NCI-H345 (cell line): ENCODE results near the gene CHD5.

Source experiments
- DNase-seq: peaks from one replicate; lab custom pipeline; 2025; lab: John Stamatoyannopoulos, UW

Gene CHD5

DNA sequence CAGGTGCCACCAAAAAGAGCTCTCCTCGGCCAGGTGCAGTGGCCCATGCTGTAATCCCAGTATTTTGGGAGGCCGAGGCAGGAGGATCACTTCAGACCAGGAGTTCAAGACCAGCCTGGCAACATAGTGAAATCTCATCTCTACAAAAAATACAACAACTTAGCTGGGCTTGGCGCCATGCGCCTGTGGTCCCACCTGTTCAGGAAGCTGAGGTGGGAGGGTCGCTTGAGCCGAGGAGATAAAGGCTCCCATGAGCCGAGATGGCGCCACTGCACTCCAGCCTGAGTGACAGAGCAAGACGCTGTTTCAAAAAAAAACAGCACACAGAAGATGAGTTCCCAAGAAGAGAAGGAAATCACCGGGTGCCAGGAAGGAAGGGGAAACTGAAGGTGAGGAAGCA is 67.0 kb downstream of the CHD5 start:
- no peak for DNase-seq

DNA sequence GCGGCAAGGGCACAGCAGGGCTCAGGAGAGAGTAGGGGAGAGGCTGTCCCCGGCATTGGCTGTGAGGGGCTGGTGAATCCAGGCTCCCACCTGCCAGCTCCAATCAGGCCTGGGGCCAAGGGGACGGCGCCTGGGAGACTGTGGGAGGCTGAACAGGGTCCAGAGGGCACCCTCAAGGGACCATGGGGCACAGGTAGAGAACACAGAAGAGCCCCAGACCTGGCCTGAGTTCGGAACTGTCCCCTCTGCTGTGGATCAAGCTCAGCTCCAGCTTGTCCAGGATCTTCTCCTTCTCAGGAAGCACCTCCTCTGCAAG is 67.5 kb downstream of the CHD5 start:
- no peak for DNase-seq

DNA sequence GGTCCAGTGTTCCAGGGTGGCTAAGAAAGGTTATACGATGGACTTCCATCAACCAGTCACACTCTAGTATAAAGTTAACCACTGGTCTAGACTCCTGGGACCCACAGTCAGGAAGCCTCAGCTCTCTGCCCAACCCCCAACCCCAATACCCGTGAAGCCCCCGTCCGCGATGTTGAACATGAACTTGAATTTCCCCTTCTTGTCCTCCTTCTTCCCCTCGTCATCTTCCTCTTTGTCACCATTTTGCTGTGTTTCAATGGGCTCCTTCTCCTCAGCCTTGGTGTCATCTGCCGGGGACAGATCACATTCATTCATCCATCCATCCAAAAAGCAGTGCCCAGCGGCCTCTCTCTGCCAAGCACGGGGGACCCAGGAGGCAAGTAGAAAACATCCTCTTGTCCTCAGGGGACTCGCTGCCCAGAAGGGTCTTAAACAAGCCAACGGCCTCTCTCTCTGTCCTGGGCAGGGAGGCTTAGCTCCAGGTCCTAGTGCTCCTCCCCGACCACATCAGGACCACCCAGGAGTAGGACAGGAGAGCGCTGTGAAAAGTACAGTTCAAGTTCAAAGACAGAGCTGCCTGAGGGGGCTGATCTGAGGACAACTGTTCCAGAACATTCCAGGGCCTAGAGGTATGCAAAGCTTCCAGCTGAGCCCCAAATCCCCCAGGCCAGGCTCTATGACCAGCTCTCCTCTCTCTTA is 68.0 kb downstream of the CHD5 start:
- no peak for DNase-seq

DNA sequence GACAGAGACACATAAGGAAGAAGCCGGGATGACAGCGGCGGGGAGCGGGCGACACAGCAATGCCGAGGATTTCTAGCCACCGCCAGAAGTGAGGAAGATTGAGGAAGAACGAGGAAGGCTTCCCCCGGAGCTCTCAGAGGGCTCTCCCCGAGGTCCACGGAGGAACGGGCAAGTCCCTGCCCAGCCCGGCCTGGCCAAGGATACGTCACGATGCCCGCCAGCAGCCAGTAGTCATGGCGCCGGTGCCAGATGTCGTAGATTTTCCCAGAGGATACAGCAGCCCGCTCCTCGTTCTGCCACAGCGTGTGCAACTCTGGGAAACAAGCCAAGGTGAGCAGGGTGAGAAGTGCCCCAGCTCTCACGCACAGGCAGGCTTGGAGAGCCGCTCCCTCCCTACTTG is 68.5 kb downstream of the CHD5 start:
- DNase-seq = peak; percentile 96

DNA sequence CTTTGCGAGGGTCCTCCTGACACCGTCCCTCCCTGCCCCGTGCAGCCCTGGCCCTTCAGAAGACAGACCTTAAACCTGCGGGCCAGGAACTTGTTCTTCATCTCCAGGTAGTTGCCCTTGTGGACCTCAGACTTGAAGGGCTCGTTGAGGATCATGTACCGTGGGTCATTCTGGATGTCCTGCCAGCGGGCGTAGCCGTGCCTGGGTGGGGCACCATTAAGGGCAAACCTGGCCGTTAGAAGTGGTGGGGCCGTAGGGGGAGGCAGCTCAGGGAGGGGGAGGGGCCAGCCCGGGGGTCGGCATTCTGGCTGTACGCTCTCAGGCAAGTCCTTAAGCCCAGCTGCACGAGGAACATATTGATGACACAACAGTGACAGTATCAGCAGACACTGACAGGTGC is 69.8 kb downstream of the CHD5 start:
- no peak for DNase-seq

DNA sequence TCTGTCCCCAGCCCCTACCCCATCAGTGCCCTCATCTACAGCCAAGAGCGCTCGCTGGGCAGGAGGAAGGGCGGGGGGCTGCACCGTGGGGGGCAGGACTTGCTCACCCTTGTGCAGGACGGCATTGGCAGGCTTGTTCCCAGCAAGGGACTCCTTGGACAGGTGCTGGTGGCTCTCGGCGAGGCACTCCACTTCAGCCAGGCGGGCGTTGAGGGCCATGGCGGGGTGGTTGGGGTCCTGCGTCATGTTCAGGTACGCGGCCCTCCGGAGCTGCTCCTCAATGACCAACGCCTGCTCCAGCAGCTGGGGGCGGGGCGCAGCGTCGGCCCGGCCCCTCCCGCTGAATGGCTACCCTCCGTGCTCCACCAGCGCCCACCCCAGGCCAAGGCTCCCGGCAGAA is 70.4 kb downstream of the CHD5 start:
- DNase-seq = no peak

DNA sequence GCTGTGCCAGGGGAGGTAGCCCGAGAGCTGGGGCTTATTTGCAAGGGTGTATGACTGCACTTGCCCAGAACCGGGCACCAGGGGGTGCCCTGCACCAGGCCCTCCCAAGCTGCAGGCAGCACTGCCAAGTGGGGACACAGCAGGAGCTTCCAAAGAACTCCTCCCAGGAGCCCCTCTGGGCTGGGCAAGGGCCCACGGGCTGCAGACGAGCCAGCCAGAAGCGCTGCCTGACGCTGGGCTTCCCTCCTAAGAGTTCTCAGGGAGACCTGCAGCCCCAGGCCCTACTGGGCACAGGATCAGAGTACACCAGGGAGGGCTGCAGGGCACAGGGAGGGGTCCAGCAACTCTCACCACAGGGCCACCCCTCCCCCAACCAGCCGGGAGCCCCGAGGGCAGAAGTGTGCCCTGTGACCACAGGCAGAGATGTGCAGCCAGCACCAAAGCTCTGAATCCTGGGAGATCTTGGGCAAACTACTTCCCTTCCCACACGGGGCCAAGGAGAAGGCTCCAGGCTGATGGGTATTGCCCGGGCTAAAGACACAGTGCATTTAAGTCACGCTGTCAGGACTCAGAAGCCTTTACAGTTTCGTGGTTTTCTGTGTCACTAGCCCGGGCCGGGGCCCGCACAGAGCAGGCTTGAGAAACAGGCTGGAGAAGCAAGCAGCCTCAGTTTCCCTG is 71.0 kb downstream of the CHD5 start:
- peak; percentile 85 for DNase-seq

DNA sequence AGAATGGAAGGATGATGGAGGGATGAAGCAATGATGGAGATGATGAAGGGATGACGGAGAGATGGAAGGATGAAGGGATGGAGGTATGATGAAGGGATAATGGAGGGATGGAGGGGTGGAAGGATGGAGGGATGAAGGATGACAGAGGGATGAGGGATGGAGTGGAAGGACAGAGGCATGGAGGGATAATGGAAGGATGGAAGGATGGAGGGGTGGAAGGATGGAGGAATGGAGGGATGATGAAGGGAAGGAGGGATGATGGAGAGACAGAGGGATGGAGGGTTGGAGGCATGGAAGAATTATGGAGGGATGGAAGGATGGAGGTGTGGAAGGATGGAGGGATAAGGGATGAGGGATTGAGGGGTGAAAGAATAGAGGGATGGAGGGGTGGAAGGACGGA is 71.6 kb downstream of the CHD5 start:
- no peak for DNase-seq

DNA sequence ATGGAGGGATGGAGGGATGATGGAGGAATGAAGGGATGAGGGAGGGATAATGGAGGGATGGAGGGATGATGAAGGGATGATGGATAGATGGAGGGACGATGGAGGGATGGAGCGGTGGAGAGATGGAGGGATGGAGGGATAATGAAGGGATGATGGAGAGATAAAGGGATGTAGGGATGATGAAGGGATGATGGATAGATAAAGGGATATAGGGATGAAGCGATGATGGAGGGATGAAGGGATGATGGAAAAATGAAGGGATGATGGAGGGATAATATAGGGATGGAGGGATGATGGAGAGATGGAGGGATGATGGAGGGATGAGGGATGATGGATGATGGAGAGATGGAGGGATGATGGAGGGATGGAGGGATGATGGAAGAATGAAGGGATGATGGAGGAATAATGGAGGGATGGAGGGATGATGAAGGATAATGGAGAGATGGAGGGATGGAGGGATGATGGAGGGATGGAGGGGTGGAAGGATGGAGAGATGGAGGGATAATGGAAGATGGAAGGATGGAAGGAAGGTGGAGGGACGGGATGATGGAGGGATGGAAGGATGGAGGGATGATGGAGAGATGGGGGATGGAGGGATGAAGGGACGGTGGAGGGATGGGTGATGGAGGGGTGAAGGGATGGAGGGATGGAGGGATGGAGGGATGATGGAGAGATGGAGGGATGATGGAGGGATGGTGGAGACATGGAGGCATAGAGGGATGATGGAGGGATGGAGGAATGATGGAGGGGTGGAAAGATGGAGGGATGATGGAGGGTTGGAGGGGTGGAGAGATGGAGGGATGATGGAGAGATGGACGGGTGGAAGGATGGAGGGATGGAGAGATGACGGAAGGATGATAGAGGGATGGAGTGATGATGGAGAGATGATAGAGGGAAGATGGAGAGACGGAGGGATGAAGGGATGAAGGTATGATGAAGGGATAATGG is 72.4 kb downstream of the CHD5 start:
- no peak for DNase-seq

DNA sequence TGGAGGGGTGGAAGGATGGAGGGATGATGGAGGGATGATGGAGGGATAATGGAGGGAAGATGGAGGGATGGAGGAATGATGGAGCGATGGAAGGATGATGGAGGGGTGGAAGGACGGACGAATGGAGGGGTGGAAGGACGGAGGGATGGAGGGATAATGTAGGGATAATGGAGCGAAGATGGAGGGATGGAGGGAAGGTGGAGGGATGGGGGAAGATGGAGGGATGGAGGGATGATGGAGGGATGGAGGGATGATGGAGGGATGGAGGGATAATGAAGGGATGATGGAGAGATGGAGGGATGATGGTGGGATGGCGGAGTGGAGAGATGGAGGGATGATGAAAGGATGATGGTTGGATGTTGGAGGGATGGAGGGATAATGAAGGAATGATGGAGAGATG is 73.1 kb downstream of the CHD5 start:
- DNase-seq = no peak

DNA sequence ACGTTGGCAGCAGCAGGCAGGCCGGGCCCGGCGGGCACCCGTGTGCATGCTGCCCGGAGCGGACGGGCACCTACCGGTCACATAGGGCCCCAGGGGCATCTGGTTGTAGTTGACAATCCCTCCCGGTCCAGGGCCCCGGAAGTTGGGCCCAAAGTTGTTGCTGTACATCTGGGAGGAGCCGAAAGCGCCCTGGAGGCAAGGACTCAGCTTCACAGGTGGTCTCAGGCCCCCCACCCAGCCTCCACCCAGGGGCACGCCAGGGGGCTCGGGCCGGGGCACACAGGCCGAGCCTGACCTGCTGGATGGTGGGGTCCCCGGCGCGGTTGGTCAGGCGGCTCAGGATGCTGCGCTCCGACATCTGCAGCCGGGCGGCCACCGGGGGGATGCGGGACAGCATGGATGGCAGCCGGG is 73.8 kb downstream of the CHD5 start:
- no peak for DNase-seq

DNA sequence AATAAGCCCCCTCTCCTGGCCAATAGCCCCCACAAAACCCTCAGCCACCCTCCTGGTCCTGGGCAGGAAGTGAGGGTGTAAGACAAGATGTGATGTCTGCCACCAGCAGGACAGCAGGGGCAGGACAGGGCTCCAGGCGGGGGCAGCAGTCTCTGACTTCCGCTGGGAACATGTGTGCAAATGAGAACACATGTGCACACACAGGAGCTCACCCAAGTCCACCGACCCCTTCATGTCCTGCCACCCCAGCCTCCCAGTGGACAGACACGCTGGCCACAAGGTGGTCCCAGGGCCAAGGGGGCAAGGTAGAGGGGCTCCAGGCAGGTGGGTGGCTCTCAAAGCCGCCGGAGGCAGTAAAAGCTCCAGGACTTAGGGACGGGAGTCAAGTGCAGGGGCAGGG is 74.4 kb downstream of the CHD5 start:
- no peak for DNase-seq

DNA sequence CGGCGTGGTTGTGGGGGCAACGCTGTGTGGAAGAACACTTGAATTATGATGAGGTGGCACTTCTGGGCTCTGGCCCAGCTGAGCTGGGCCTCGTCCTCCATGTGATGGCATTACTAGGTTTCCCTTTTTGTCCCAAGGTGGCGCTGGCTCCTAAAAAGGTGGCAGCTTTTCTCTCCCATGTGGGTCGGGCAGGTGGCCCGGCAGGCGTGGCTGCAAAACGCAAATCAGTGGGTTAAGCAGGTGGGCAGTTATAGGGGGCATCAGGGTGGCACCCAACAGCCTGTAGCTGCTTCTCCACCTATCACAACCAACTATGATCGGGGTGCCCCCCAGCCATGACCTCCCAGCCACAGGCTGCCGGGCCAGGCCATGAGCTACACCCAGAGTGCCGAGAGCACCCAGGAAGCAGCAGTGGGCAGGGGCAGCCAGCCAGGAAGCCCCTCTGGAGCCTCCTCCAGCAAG is 74.9 kb downstream of the CHD5 start:
- no peak for DNase-seq

DNA sequence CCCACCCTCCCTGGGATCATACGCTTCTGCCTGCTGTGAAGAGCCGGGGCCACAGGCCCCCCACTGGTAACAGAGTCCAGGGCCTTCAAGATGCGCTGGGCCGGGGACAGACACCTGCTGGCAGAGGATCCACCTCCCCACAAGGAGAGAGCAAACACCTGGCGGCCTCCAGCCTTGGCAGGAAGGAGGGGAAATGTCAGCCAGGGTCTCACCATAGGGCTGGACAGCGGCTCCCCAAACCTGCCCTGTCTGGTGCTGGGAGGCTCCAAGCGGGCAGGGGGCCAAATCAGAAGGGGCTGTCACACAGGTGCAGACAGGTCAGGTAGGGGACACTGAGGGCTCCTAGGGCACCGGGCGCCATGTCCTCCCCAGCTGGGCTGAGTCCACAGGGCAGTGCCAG is 75.5 kb downstream of the CHD5 start:
- no peak for DNase-seq

DNA sequence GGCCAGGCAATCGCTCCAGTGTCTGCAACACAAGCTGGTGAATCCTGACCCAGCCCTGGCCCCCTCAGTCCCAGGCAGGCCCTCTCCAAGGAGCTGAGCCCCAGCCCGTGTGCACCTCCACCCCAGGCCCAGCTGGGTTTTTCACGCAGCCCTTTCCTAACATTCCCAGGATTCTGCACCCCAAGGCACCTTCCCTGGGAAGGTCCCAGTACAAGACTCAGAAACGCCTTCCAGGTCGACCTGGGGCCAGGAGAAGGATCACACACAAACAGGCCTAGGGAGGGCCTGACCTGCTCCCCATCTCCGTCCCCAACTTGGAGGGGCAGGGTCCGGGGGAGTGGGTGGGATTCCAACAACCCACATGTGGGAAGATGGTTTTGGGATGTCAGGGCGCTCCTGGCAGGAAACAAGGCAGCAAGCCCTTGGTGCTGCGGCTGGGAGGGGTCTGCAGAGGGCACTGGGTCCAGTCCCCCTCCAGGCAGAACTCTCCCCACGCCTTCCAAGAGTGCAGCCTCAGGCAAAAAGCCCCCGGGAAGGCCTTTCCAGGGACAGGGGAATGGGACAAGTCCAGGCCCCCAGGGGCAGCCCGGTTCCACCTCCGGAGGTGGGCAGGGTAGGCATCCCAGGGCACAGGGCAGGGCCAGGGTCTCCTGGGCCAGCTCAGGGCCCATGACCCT is 76.1 kb downstream of the CHD5 start:
- no peak for DNase-seq

DNA sequence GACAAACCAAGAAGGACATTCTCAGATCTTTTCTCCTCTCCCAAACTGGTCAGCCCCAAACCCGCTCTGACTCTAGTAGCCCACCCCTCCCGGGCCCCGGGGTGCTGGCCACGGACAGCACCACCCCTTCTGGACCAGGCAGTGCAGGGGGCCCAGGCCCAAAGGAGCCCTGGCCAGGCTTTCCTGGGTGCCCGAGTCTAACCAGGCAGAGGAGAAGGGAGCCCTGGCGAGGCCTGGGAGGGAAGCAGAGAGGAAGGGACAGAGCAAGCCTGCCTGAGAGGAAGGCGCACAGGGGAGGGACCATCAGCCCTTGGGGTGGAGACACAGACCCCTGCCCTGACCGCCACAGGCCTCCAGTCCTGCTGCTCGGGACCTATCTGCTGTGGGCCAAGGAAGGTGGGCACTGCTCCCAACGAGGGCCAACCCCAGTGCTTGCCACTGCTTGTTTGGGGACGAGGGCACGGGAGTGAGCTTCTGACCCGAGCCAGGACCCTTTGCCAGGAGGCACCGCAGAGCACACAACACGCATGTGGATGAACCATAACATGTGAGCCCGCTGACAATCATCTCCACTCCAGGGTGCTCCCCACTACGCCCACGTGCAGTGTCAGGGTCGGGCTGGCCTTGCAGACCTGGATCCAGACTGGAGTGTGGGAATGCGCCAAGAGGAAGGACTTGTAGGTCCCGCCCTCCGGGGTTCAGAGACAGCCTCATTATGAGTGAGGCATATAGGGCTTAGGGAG is 76.8 kb downstream of the CHD5 start:
- no peak for DNase-seq

DNA sequence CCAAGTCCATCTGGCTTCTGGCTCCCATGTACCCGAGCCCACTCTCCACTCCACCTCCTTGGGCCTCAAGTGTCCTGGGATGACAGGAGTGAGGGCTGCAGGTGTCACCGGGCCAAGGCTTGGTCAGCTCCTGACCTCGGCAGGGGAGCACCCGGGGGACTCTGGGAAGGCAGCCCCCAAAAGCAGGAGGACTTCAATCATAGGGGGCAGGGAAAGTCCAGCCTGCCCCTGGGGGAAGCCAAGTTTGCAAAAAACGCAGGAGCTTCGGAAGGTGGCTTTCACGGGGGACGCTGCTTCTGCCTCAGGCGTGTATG is 77.6 kb downstream of the CHD5 start:
- no peak for DNase-seq

DNA sequence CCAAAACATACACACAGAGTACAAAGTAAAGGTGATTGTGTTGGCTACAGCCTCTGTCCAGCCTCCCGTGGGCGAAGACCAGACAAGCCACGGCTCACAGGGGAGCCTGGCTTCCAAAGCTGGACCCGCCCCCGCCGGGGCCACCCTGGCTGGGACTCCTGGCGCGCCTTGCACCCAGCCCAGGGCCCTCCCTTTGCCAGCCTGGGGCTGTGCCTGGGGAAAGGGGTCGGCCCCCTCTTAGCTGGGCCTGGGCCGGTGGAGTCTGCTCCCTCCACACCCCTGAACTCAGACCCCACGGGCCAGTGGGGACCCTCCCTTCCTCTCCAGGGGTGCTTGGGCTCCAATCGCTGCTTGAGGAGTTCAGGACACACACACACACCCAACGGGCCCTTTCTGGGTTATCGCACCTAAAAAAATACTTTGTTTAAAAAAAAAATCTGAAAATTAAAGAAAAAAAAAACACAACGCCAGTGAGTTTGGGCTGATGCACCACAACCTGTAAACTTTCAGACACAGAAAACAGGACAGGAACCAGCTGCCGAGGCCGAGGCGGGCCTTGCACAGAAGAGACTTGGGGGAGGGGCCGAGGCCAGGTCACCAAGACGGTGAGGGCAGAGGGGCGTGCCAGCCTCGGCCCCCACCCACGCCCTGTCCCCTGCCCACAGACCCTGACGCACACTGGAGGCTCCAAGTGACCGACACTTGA is 78.1 kb downstream of the CHD5 start:
- no peak for DNase-seq

DNA sequence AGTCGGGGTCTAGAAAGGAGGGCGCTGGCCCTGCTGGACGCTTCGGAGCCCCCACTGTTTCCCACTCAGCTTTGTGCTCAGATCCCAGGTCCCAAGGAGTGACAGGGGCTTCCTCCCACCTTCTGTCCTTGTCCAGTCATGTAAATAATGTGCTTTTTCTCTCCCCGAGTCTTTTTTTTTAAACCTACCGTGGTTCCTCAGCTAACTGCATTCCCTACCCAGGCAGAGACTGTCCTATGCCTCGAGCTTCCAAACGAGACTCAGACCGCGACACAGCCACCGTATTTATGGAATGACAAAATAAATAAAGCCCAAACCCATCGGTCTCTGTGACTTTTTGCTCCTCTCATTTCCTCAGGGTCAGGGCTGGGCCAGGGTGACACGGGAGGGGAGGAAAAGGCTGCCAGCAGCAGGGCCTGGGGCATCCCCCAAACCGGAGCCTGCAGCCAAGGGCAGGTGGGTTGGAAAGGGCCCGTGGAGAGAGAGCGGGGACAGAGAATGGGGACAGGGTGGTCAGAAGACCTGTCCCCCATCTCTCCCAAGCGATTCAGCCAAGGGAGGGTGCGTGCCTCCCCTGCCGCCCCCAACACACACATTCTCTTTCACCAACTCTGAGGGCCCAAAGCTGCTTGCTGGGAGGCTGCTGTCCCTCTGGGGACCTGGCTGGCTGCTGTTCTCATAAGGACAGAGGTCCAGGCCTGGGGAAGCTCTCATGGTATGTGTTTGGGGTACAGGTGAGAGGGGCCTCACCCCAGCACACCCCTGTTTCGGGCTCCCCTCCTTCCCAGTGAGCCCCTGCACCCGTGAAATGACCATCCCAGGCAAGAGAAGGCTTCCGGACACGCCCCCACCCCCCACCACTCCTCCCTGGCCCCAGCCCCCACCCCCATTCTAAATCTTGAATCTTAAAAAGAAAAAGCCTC is 79.0 kb downstream of the CHD5 start:
- no peak for DNase-seq
